Globus pallidus (tissue), 1 donor: Measurements from ENCODE around the gene NYNRIN.

Source experiments
- DNase-seq: peaks from one replicate; pipeline ENCODE4 v3.0.0-alpha.2; 2015; ENCODE audit warnings: low spot score

The NYNRIN gene

GRCh38 chr14:24415421-24416253 is 16.8 kb downstream of the NYNRIN start:
- DNase-seq: no peak

DNA sequence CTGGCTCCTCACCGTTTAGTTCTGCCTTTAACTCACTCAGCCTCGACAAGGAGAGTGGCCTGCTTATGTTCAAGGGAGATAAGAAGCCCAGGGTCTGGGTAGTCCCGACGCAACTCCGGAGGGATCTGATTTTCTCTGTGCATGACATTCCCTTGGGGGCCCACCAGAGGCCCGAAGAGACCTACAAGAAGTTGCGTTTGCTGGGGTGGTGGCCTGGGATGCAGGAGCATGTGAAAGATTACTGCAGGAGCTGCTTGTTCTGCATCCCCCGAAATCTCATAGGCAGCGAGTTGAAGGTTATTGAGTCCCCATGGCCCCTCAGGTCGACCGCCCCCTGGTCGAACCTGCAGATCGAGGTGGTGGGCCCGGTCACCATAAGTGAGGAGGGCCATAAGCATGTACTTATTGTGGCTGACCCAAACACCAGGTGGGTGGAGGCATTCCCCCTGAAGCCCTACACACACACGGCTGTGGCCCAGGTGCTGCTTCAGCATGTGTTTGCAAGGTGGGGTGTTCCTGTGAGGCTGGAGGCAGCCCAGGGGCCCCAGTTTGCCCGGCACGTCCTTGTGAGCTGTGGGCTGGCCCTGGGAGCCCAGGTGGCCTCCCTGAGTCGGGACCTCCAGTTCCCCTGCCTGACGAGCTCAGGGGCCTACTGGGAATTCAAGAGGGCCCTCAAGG is 17.6 kb downstream of the NYNRIN start:
- no peak for DNase-seq

DNA sequence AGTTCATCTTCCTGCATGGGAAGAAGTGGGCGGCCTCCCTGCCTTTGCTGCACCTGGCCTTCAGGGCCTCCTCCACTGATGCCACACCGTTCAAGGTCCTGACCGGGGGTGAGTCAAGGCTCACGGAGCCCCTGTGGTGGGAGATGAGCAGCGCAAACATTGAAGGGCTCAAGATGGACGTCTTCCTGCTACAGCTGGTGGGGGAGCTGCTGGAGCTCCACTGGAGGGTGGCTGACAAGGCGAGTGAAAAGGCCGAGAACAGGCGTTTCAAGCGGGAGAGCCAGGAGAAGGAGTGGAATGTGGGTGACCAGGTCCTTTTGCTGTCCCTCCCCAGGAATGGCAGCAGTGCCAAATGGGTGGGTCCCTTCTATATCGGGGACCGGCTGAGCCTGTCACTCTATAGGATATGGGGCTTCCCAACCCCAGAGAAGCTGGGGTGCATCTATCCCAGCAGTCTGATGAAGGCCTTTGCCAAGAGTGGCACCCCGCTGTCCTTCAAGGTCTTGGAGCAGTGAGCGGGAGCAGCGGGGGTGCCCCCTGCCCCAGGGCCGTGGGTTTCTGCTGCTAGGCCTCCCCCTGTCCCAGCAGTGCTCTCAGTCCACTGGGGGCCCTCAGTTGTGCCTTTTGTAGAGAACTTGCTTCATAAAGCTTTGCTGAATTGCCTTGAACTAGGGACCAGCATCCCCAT is 18.3 kb downstream of the NYNRIN start:
- DNase-seq: no peak

- DNase-seq: no peak
These were observed 19.2 kb downstream of the NYNRIN start for GRCh38 chr14:24417832-24418491.

- no peak for DNase-seq
These were observed 19.7 kb downstream of the NYNRIN start for GRCh38 chr14:24418492-24418873.

- DNase-seq: no peak
These were observed 23.5 kb downstream of the NYNRIN start for GRCh38 chr14:24422261-24422660.

GRCh38 chr14:24422694-24423601 is 24.1 kb downstream of the NYNRIN start:
- no peak for DNase-seq

GRCh38 chr14:24425704-24426103 is 26.9 kb downstream of the NYNRIN start:
- DNase-seq: no peak

DNA sequence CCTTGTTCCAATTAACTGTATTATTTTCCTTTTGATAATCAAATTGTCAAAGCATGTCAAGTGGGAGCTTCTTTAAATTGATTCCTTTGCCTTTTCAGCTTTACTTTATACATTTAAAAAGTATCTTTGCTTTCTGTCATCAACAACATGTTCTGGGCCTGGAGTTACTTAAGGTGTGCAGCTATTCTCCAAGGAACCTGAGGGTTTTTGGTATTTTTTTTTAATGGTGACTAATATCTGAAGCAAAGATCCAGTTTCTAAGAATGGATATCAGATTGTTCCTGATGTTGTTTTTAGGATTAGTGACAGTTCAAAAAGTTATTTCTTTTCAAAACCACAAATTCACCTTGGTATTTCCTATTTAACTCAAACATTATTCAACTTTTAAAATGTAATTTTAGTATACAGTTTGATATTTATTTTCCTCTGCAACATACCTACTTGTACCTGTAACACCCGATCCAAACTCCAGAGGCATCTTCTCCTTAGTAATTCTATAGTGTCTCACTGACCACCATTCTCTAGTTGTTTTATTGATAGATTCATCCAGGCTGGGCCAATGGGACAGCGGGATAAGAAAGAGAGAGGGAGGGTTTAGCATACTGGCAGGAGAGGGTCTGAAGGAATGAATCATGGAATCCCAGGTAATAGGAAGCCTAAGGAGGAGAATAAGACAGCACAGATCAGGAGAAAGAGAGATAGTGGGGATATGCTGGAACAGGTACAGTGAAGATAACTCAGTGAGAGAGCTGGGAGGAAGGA is 27.5 kb downstream of the NYNRIN start:
- DNase-seq: no peak

GRCh38 chr14:24426912-24427536 is 28.2 kb downstream of the NYNRIN start:
- no peak for DNase-seq

- no peak for DNase-seq
These were observed 29.0 kb downstream of the NYNRIN start for GRCh38 chr14:24427537-24428508.

DNA sequence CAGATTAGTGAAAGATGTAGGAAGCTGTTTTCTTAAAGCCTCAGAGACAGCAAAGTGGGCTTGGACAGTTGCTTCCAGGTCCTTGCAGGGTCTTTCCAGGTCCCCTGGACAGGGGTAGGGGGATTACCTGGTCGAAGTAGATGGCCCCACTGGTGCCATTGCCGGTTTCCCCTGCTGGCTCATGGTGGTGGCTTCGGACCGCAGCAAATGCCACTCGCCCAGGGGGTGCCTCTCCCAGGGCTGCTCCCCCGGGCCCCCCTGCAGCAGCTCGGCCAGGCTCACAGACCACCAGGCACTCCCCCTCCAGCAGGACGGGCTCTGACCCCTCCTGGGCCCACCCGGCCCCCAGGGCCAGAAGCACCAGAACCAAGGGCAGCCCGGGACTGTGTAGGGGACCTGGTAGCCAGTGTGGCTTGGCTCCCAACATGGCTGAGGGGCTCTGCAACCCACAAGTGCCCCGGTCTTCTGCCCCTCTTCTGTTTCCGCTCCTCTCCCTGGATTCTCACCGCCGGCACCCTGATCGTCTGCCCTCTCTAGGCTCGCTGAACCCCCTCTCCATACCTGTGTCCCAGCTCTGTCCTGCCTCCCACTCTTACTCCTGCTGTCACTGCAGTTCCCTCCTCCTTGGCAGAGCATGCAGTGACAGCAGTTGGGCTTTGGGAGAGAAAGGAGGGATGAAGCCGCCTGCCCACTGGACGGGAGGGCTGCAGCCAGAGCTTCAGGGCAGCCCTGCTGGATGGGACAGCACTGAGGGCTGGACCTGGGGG is 30.0 kb downstream of the NYNRIN start:
- no peak for DNase-seq

- DNase-seq: peak; percentile 86
These were observed 30.8 kb downstream of the NYNRIN start, which contains the start of the genes CBLN3 and KHNYN for GRCh38 chr14:24429395-24430142. Gene CBLN3, minus strand, starts transcription at chr14:24429668. Its CDS starts 614 bp downstream, at chr14:24429054. Gene KHNYN, plus strand, starts transcription at chr14:24429954. Its CDS starts 777 bp downstream, at chr14:24430731.

DNA sequence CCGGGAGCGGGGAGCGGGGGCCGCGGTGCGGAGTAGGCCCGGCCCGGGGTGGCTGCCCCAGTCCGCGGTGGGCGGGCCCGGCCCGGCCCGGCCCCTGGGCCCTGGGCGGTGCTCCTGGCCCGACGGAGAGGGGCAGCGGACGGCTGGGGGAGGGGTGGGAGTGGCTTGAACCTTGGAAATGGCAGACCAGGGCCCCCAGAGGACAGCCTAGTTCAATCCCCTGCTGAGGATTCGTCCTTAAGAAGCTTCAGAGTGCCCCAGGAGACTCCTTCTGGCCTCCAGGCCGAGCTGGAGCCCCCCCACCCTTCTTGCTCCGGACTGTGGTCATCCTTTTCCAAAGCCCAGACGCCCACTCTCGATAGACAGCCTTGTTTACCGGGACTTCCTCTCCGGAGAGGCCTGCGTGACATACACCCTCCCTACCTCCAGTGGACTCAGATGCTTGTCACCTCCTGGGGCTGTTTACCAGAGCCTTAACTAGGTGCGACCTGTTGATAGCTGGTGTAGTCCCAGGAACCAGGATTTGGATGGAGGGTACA is 31.4 kb downstream of the NYNRIN start:
- peak; percentile 66 for DNase-seq

- DNase-seq: no peak
These were observed 32.1 kb downstream of the NYNRIN start for GRCh38 chr14:24430682-24431568.
